Measurements from ENCODE around the gene MBD6.

DNA sequence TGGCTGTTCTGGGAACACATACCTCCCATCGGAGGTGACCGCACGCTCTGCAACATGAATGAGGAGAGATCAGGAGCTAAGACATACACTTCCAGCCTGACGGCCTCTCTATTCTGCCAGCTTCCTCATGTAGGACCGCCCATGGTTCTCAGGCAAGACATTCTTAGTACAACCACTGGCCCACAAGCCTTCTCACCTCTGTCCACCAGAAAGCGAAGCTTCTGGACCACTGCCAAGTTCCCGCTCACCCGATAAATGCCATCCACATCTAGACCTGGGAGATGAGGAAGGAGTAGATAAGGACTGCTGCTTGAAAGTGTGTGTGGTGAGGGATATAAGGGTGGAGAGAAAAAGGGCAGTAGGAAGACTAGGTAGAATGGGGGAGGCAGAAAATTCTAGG, 48.2 kb upstream of the MBD6 start:
- TF ChIP-seq, protein P1, sequence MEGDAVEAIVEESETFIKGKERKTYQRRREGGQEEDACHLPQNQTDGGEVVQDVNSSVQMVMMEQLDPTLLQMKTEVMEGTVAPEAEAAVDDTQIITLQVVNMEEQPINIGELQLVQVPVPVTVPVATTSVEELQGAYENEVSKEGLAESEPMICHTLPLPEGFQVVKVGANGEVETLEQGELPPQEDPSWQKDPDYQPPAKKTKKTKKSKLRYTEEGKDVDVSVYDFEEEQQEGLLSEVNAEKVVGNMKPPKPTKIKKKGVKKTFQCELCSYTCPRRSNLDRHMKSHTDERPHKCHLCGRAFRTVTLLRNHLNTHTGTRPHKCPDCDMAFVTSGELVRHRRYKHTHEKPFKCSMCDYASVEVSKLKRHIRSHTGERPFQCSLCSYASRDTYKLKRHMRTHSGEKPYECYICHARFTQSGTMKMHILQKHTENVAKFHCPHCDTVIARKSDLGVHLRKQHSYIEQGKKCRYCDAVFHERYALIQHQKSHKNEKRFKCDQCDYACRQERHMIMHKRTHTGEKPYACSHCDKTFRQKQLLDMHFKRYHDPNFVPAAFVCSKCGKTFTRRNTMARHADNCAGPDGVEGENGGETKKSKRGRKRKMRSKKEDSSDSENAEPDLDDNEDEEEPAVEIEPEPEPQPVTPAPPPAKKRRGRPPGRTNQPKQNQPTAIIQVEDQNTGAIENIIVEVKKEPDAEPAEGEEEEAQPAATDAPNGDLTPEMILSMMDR (conservative IDR thresholded peaks at IDR 0.05; ENCODE audit: low read depth, low read length), result no peak
- TF ChIP-seq EZH2 (IDR thresholded peaks at IDR 0.05; ENCODE audit: borderline replicate concordance, low read depth, low read length, poor library complexity, severe bottlenecking), result no peak

Data from A673 (cell line).